Retinal pigment epithelial cell (primary cell): Measurements from ENCODE around the gene LANCL2.

ENCODE experiments used
- DNase-seq: peaks from one replicate; pipeline ENCODE4 v3.0.0-alpha.2; 2010; ENCODE audit warnings: low read depth
- H3K4me3 ChIP-seq: 2 replicates; pipeline ENCODE4 v1.5.1; 2011; ENCODE audit warnings: mild to moderate bottlenecking, low read length, control low read depth, moderate library complexity
- CTCF ChIP-seq: conservative IDR thresholded peaks from 2 replicates; pipeline ENCODE4 v1.5.1; 2011; ENCODE audit warnings: low read depth, low read length, control low read depth, inconsistent platforms

Gene LANCL2

GRCh38 chr7:55438085-55438756 lies 73.1 kb downstream of the LANCL2 start:
- no peak for TF ChIP-seq CTCF
- no peak overlapping the region for H3K4me3 ChIP-seq
- DNase-seq, result no peak

GRCh38 chr7:55438757-55439525 lies 73.8 kb downstream of the LANCL2 start:
- no peak overlapping the region for H3K4me3 ChIP-seq
- no peak for DNase-seq
- no peak for TF ChIP-seq CTCF

- TF ChIP-seq CTCF, result no peak
- no peak for DNase-seq
- H3K4me3 ChIP-seq, result no peak overlapping the region
These were observed 74.5 kb downstream of the LANCL2 start for GRCh38 chr7:55439627-55440026.

GRCh38 chr7:55440040-55440690 lies 75.0 kb downstream of the LANCL2 start:
- H3K4me3 ChIP-seq, result no peak overlapping the region
- no peak for TF ChIP-seq CTCF
- DNase-seq, result no peak

GRCh38 chr7:55441002-55441401 lies 75.9 kb downstream of the LANCL2 start:
- no peak overlapping the region for H3K4me3 ChIP-seq
- DNase-seq, result no peak
- no peak for TF ChIP-seq CTCF

GRCh38 chr7:55441774-55442522 lies 76.8 kb downstream of the LANCL2 start:
- TF ChIP-seq CTCF, result no peak
- DNase-seq, result peak; percentile 14
- H3K4me3 ChIP-seq, result no peak overlapping the region
